ENCODE measurements around the gene SGO2.

SGO2 gene

GRCh38 chr2:200602584-200602983 lies 76.6 kb downstream of the SGO2 start:
- no peak overlapping the region for H4K8ac ChIP-seq (ENCODE audit: low read depth, low read length)
- no peak overlapping the region for H3K27ac ChIP-seq (ENCODE audit: low read depth, low read length)
- no peak overlapping the region for H3K18ac ChIP-seq (ENCODE audit: low read length)
- no peak overlapping the region for H2BK120ac ChIP-seq (ENCODE audit: insufficient read depth, low read length, poor library complexity)
- no peak overlapping the region for H2BK12ac ChIP-seq (ENCODE audit: low read length)
- H3K36me3 ChIP-seq (ENCODE audit: control insufficient read depth in 1 of 2, insufficient read depth in 2 of 2, low read length in 2 of 2): no peaks in the 10 kb centered on the region
- no peaks in the 10 kb centered on the region for H3K79me2 ChIP-seq (ENCODE audit: control insufficient read depth, insufficient read depth, low read length, poor library complexity)
- H3K4me2 ChIP-seq (ENCODE audit: low read length): no peak overlapping the region
- no peak overlapping the region for H2AFZ ChIP-seq (ENCODE audit: insufficient read depth, low read length, poor library complexity)
- H2BK5ac ChIP-seq (ENCODE audit: low read depth, low read length, poor library complexity): no peak overlapping the region
- H2AK5ac ChIP-seq (ENCODE audit: low read length): no peak overlapping the region
- no peak overlapping the region for H4K12ac ChIP-seq (ENCODE audit: low read depth, low read length)
- WGBS (ENCODE audit: extremely low coverage, insufficient coverage, insufficient read length): no CpG with 5 or more reads among the region's 4 CpGs
- no peak for DNase-seq
- H4K91ac ChIP-seq (ENCODE audit: low read depth, low read length): no peak overlapping the region
- no peak overlapping the region for H3K4ac ChIP-seq (ENCODE audit: low read depth, low read length)
- no peaks in the 10 kb centered on the region for H3K9me3 ChIP-seq (ENCODE audit: insufficient read depth, low read depth, low read length)
- H3K9ac ChIP-seq (ENCODE audit: low read length): no peak overlapping the region
- H3K14ac ChIP-seq (ENCODE audit: low read length): no peak overlapping the region
- no peaks in the 10 kb centered on the region for H3K79me1 ChIP-seq (ENCODE audit: low read length)
- no peaks in the 10 kb centered on the region for H3K27me3 ChIP-seq (ENCODE audit: insufficient read depth, low read length)
- H3K4me3 ChIP-seq (ENCODE audit: low read depth, low read length): no peak overlapping the region
- no peak overlapping the region for H3K23ac ChIP-seq (ENCODE audit: low read length)
- no peaks in the 10 kb centered on the region for H3K4me1 ChIP-seq (ENCODE audit: control insufficient read depth in 1 of 2, insufficient read depth in 2 of 2, low read length in 2 of 2)

GRCh38 chr2:200603972-200604371 lies 78.0 kb downstream of the SGO2 start:
- peak in 1 of 2 donors; percentile 53 for DNase-seq
- Histone ChIP-seq H2AK5ac (ENCODE audit: low read length) (no peak overlapping the region), H4K91ac (ENCODE audit: low read depth, low read length) (no peak overlapping the region), H2BK120ac (ENCODE audit: insufficient read depth, low read length, poor library complexity) (no peak overlapping the region), H3K9me3 (ENCODE audit: insufficient read depth, low read depth, low read length) (no peaks in the 10 kb centered on the region), H3K27ac (ENCODE audit: low read depth, low read length) (no peak overlapping the region), H3K14ac (ENCODE audit: low read length) (no peak overlapping the region), H2AFZ (ENCODE audit: insufficient read depth, low read length, poor library complexity) (no peak overlapping the region), H3K79me1 (ENCODE audit: low read length) (no peaks in the 10 kb centered on the region), H3K23ac (ENCODE audit: low read length) (no peak overlapping the region), H3K79me2 (ENCODE audit: control insufficient read depth, insufficient read depth, low read length, poor library complexity) (no peaks in the 10 kb centered on the region), H2BK5ac (ENCODE audit: low read depth, low read length, poor library complexity) (no peak overlapping the region), H3K4me3 (ENCODE audit: low read depth, low read length) (no peak overlapping the region), H3K4me2 (ENCODE audit: low read length) (no peak overlapping the region), H3K4ac (ENCODE audit: low read depth, low read length) (no peak overlapping the region), H4K12ac (ENCODE audit: low read depth, low read length) (no peak overlapping the region), H4K8ac (ENCODE audit: low read depth, low read length) (no peak overlapping the region), H3K4me1 (ENCODE audit: control insufficient read depth in 1 of 2, insufficient read depth in 2 of 2, low read length in 2 of 2) (peaks cover 0 to 3% of the 10 kb centered on the region in 2 experiments), H3K27me3 (ENCODE audit: insufficient read depth, low read length) (no peaks in the 10 kb centered on the region), H3K9ac (ENCODE audit: low read length) (no peak overlapping the region), H3K36me3 (ENCODE audit: control insufficient read depth in 1 of 2, insufficient read depth in 2 of 2, low read length in 2 of 2) (no peaks in the 10 kb centered on the region), H3K18ac (ENCODE audit: low read length) (no peak overlapping the region), H2BK12ac (ENCODE audit: low read length) (no peak overlapping the region)
- no CpG with 5 or more reads among the region's 3 CpGs for WGBS (ENCODE audit: extremely low coverage, insufficient coverage, insufficient read length)

- H2BK5ac ChIP-seq (ENCODE audit: low read depth, low read length, poor library complexity): no peak overlapping the region
- DNase-seq: no peak
- no peak overlapping the region for H3K4me3 ChIP-seq (ENCODE audit: low read depth, low read length)
- H4K8ac ChIP-seq (ENCODE audit: low read depth, low read length): no peak overlapping the region
- WGBS (ENCODE audit: extremely low coverage, insufficient coverage, insufficient read length): no CpG with 5 or more reads among the region's 5 CpGs
- no peaks in the 10 kb centered on the region for H3K79me1 ChIP-seq (ENCODE audit: low read length)
- H4K91ac ChIP-seq (ENCODE audit: low read depth, low read length): no peak overlapping the region
- H3K9me3 ChIP-seq (ENCODE audit: insufficient read depth, low read depth, low read length): no peaks in the 10 kb centered on the region
- no peaks in the 10 kb centered on the region for H3K36me3 ChIP-seq (ENCODE audit: control insufficient read depth in 1 of 2, insufficient read depth in 2 of 2, low read length in 2 of 2)
- no peak overlapping the region for H3K27ac ChIP-seq (ENCODE audit: low read depth, low read length)
- no peak overlapping the region for H3K14ac ChIP-seq (ENCODE audit: low read length)
- H3K4me2 ChIP-seq (ENCODE audit: low read length): no peak overlapping the region
- H3K79me2 ChIP-seq (ENCODE audit: control insufficient read depth, insufficient read depth, low read length, poor library complexity): no peaks in the 10 kb centered on the region
- H3K4me1 ChIP-seq (ENCODE audit: control insufficient read depth in 1 of 2, insufficient read depth in 2 of 2, low read length in 2 of 2): peaks cover 0 to 3% of the 10 kb centered on the region in 2 experiments
- H3K9ac ChIP-seq (ENCODE audit: low read length): no peak overlapping the region
- H2BK12ac ChIP-seq (ENCODE audit: low read length): no peak overlapping the region
- no peak overlapping the region for H3K4ac ChIP-seq (ENCODE audit: low read depth, low read length)
- no peak overlapping the region for H2AFZ ChIP-seq (ENCODE audit: insufficient read depth, low read length, poor library complexity)
- H3K23ac ChIP-seq (ENCODE audit: low read length): no peak overlapping the region
- H3K27me3 ChIP-seq (ENCODE audit: insufficient read depth, low read length): no peaks in the 10 kb centered on the region
- no peak overlapping the region for H2BK120ac ChIP-seq (ENCODE audit: insufficient read depth, low read length, poor library complexity)
- no peak overlapping the region for H2AK5ac ChIP-seq (ENCODE audit: low read length)
- no peak overlapping the region for H4K12ac ChIP-seq (ENCODE audit: low read depth, low read length)
- no peak overlapping the region for H3K18ac ChIP-seq (ENCODE audit: low read length)
Measured at GRCh38 chr2:200604571-200605255, 78.7 kb downstream of the SGO2 start.

GRCh38 chr2:200608341-200609027 lies 82.5 kb downstream of the SGO2 start:
- Histone ChIP-seq H3K9ac (ENCODE audit: low read length) (no peak overlapping the region), H3K4me1 (ENCODE audit: control insufficient read depth in 1 of 2, insufficient read depth in 2 of 2, low read length in 2 of 2) (peaks cover 0 to 3% of the 10 kb centered on the region in 2 experiments), H3K36me3 (ENCODE audit: control insufficient read depth in 1 of 2, insufficient read depth in 2 of 2, low read length in 2 of 2) (no peaks in the 10 kb centered on the region), H4K12ac (ENCODE audit: low read depth, low read length) (no peak overlapping the region), H2AFZ (ENCODE audit: insufficient read depth, low read length, poor library complexity) (no peak overlapping the region), H3K23ac (ENCODE audit: low read length) (peak overlapping the region; percentile 91), H3K4me3 (ENCODE audit: low read depth, low read length) (no peak overlapping the region), H3K4ac (ENCODE audit: low read depth, low read length) (no peak overlapping the region), H2AK5ac (ENCODE audit: low read length) (no peak overlapping the region), H3K27ac (ENCODE audit: low read depth, low read length) (no peak overlapping the region), H3K79me2 (ENCODE audit: control insufficient read depth, insufficient read depth, low read length, poor library complexity) (no peaks in the 10 kb centered on the region), H3K4me2 (ENCODE audit: low read length) (no peak overlapping the region), H2BK12ac (ENCODE audit: low read length) (no peak overlapping the region), H3K9me3 (ENCODE audit: insufficient read depth, low read depth, low read length) (no peaks in the 10 kb centered on the region), H2BK5ac (ENCODE audit: low read depth, low read length, poor library complexity) (no peak overlapping the region), H3K27me3 (ENCODE audit: insufficient read depth, low read length) (no peaks in the 10 kb centered on the region), H4K8ac (ENCODE audit: low read depth, low read length) (no peak overlapping the region), H3K18ac (ENCODE audit: low read length) (no peak overlapping the region), H2BK120ac (ENCODE audit: insufficient read depth, low read length, poor library complexity) (no peak overlapping the region), H4K91ac (ENCODE audit: low read depth, low read length) (no peak overlapping the region), H3K79me1 (ENCODE audit: low read length) (no peaks in the 10 kb centered on the region), H3K14ac (ENCODE audit: low read length) (no peak overlapping the region)
- no CpG with 5 or more reads among the region's 3 CpGs for WGBS (ENCODE audit: extremely low coverage, insufficient coverage, insufficient read length)
- DNase-seq: peak in 1 of 2 donors; percentile 93

Measured in trophoblast cell (in vitro differentiated cells and primary cell).